ENCODE measurements around the gene EDIL3.
"Not testable (repeated sequence)": the region's sequence is repeated elsewhere in the genome, so short reads cannot be mapped to it uniquely, and the experiment has no call there.

Gene EDIL3

DNA sequence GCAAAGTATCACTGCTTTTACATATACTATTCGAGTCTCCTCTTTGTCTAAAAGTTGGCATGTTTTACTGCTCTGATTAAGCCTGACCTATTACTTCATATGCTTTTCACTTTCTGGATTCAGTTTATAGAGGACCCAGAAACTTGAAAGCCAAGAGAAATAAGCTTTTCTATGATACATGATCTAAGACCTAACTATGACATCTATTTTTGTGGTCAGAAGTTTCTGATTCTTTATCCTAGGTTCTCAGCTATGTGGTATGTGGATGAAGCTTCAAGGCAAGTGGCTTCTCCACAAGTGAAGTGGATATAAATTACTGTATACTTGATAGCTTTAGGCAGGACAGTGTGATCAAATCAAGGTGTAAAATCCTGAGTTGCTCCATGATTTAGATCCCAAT is 6.3 kb downstream of the EDIL3 start:
- DNase-seq (ENCODE audit: low spot score): no peak

DNA sequence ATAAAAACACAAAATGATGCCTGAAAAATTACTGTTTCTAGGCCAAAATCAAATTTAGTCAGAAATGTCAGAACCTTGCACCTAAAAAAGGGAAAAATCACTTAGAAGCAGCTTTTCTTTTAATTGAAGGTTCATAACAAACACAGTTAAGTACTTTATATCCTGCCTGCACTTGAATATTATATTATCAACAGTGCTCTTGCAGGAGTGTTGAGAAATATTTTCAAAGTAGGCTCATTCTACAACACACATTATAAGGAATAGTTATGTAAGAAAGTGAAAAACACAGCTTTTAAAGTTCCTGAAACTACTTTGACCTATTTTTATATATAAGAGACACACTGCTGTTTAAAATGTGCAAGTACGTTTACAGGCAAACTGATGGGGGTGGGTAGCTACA is 8.3 kb downstream of the EDIL3 start:
- no peak for DNase-seq (ENCODE audit: low spot score)

DNA sequence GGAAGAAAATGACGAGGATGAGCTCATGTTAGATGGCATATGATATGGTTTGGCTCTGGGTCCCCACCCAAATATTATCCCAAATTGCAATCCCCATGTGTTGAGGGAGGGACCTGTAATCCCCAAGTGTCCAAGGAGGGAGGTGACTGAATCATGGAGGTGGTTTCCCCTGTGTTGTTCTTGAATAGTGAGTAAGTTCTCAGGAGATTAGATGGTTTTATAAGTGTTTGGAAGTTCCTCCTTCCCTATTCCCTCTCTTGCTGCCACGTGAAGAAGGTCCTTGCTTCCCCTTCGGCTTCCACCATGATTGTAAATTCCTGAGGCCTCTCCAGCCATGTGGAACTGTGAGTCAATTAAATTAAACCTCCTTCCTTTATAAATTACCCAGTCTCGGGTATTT is 10.1 kb downstream of the EDIL3 start:
- DNase-seq (ENCODE audit: low spot score): no peak

DNA sequence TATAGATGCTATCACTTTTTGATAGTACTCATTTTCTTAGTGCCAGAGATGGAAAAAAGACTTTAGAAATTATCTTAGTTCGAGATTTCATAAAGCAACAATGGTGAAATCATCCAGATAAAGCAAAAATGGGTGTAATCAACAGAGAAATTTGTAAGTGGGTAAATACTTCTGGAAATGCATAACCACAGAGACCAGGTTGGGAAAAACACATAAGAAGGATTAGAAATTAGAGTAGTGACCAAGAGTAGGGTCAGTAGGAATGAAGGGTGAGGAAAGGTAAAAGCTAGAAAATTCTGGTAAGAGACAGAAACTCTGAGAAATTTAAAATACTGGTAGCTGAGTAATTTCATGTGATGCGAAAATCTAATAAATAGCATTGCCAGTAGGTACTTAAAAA is 11.2 kb downstream of the EDIL3 start:
- no peak for DNase-seq (ENCODE audit: low spot score)

DNA sequence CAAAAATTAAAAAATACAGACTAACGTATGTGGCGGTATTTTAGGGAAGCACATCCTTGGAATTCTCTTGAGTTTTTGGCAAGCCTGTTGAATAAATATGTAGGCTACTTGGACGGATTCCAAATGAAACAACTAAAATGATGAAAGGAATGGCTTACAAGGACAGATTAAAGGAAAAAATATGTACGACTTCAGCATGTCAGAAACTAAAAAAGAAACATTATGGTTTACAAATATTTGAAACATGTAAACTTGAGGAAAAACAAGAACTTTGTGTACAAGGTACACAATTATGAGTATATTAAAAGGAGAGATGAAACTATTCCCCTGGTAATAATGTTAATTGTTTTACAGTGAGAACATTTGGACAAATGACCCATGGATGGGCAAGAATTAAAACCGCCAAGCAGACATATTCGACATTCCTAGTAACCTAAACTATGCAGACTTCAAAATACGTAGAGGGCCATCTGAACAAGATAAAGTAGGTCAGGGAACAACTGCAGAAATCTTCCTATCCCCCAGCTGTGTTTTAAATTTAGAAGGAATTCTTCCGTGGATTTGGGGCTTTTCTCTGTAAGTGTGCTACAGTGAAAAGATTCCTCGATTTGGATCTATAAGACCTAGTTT is 12.5 kb downstream of the EDIL3 start:
- DNase-seq (ENCODE audit: low spot score): no peak

DNA sequence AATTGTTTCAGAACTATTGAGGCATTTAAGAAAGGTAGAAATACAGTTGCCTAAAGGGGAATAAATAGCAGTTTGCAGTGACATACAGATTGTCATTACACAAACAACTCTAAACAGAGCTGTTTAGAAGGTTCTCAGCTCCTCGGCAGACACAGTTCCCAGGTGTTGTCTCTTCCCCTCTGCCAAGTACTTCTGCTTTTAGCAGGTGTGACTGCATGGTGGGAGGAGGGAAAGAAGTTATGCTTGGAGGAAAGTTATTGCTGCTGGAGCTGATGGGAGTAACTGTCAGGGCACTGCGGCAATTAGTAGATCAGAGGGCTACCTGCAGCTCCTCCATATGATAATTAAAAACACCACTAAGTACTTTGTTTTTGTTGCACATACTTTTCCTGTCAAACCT is 14.5 kb downstream of the EDIL3 start:
- DNase-seq (ENCODE audit: low spot score): no peak

DNA sequence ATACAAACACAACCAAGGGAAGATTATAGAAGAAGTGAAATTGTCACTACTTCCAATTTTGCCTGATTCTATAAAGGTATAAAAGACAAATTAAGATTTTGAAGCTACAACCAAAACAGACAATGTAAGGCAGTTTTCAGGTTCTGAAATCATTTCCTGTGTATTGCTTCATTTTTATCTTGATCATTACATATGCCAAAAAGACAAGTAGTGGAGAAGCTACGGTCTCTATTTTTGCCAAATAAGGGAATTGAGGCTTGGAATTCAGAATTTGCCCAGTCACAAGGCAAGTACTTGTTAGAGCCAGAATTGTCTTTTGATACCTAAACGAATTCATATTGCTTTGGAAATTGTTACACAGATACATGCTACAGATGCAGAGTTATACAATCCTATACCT is 20.6 kb downstream of the EDIL3 start:
- DNase-seq (ENCODE audit: low spot score): no peak

DNA sequence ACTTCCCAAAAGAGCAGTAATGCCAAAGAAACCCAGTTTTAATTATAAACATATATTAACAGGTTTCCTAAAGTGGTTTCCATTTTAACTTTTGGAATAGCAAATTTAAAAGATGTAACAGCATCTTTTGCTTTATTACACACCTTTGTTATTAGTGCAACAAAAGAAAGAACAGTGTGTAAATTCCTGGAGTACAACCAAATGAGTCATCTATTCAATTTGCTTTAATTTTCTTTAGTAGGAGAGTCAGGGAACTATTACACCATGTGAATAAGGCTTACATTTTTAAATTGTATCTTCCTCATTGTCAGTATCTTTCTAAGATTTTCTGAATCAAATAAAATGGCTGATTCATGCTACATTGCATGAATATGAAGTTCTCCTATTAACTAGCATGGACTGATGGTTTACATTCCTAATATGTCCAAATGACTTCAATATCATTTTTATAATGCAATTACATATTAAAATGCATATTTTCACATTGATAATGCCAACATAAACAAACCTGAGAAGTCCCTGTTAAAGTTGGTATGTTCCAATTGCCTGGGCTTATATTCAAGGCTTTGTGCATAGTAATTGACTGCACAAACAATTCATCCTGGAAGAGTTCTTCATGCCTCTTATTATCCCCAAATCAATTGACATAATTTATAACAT is 22.5 kb downstream of the EDIL3 start:
- DNase-seq (ENCODE audit: low spot score): no peak

DNA sequence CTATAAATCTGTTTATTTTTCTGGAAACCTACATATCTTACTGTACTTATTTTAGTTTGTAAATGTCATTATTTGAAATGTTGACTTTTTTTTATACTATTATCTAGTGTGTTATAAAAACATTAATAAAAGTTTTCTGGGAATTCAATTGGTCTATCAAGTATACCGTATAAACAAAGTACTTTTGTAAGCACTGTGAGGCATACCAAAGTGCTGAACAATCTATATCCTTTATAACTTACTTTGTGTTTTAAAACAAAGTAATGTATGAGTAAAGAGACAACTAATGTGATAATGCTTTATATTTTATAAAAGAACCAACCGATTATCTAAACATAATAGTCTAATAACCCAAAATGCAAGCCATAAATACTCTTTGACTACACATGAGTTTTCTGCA is 23.1 kb downstream of the EDIL3 start:
- no peak for DNase-seq (ENCODE audit: low spot score)

DNA sequence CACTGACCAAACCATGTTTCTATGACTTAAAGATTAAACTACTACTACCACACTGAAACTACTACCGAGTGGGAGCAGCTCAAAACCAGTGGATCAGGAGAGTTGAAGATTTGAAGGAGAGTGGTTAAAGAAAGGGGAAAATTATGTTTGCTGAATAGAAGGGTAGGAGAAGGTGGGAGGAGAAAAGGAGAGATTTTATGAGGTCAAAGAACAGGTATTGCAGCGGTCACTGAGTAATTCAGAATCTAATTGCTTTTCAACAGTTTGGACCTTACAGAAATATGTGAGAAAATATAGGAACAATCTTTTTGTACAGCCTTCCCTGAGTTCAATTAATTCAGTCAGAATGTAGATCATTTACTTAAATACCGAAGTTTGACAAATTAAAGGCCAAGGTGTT is 24.6 kb downstream of the EDIL3 start:
- DNase-seq (ENCODE audit: low spot score): no peak

DNA sequence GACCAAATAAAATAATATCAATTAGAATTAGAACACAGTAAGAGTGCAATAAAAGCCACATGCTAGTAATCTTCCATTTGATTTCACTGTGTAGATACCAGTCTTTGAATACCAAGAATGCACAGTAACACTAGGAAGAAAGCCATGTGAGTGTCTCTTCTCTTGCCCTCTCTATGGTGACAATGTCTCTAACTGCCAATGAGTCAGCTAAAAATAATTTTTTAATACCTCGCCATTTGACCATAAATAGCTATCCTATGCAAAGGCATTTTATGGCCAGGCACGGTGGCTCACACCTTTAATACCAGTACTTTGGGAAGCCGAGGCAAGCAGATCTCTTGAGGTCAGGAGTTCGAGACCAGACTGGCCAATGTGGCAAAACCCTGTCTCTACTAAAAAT is 30.6 kb downstream of the EDIL3 start:
- no peak for DNase-seq (ENCODE audit: low spot score)

DNA sequence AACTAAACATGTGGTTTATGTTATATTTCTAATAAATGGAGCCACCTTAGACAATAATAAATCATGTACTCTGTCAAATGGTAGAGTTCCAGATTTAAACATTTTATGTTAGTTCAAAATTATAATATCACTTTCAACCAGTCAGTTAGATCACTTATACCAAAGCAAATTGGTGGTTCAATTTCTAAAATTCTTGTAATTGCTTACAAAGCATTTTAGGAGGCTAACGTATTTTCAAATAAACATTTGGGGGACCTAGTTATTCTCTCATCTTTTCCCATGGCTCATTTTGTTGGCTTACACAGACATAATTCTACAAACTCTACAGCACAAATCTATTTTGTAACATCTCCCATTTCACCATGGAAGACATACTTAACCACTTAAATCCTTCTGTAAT is 39.9 kb downstream of the EDIL3 start:
- DNase-seq (ENCODE audit: low spot score): no peak

DNA sequence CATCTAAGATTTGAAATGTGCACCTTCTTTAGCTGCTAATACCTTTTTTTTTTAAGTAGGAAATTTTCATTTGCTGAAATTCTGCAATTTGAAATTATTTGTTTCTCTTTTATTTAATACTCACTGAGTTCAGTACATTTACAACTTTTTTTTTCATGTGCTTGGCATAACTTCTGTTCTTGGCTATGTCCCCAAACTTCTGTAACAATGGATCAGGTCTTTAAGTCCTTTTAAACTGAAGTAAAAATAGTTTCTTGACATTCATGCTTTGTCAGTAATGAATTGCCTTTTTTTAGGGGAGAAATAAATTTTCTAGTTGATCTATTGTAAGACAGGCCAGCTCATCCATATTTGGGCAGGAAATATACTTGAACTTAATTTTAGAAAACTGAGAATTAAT is 41.5 kb downstream of the EDIL3 start:
- DNase-seq (ENCODE audit: low spot score): no peak

DNA sequence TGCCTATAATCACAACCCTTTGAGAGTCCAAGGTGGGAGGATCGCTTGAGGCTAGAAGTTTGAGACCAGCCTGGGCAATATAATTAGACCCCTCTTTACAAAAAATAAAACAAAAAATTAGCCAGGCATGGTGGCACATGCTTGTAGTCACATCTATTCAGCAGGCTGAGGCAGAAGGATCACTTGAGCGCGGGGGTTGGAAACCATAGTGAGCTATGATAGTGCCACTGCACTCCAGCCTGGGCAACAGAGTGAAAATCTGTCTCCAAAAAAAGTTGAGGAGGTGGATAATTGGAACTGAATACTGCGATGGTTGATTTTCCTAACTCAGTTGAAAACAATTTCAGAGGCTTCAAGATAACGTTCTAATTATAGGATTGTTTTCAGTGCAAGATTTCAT is 52.6 kb downstream of the EDIL3 start:
- DNase-seq (ENCODE audit: low spot score): no peak

DNA sequence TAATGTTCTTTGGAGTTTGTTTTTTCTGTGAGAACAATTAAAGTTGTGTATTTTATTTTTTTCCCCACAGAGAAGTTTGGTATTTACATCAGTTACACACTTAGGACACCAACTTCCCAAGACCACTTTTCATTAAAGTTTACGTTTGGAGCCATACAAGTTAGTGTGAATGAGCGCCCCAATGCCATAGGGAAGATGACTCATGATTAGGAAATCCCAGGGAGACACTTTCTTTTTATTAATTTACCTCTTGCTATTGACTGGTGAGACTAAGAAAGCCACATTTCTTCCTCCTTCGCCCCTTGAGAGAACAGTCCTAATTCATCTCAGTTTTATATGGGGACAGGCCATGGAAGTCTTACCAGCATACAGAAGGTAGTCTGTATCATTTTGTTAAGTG is 57.1 kb downstream of the EDIL3 start:
- no peak for DNase-seq (ENCODE audit: low spot score)

DNA sequence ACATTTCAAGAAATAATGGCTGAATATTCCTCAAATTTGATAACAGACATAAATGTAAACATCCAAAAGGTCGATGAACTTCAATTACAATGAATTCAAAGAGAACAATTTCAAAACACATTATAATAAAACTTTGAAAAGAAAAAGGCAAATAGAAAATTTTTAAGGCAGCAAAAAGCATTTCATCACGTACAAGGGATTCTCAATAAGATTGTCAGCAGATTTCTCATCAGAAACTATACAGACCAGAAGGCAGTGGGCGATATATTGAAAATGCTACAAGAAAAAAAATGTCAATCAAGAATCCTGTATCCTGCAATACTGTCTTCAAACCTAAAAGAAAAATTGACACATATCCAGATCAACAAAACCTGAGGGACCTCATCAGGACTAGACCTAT is 62.0 kb downstream of the EDIL3 start:
- no peak for DNase-seq (ENCODE audit: low spot score)

DNA sequence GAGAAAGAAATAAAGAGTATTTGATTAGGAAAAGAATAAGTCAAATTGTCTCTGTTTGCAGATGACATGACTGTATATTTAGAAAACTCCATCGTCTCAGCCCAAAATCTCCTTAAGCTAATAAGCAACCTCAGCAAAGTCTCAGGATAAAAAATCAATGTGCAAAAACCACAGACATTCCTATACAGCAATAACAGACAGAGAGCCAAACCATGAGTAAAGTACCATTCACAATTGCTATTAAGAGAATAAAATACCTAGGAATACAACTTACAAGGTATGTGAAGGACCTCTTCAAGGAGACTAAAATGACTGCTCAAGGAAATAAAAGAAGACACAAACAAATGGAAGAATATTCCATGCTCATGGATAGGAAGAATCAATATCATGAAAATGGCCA is 66.9 kb downstream of the EDIL3 start:
- DNase-seq (ENCODE audit: low spot score): not testable (repeated sequence)

DNA sequence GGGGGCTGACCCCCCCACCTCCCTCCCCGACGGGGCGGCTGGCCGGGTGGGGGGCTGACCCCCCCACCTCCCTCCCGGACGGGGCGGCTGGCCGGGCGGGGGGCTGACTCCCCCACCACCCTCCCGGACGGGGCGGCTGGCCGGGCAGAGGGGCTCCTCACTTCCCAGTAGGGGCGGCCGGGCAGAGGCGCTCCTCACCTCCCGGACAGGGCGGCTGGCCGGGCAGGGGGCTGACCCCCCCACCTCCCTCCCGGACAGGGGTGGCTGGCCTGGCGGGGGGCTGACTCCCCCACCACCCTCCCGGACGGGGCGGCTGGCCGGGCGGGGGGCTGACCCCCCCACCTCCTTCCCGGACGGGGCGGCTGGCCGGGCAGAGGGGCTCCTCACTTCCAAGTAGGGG is 72.4 kb downstream of the EDIL3 start:
- not testable (repeated sequence) for DNase-seq (ENCODE audit: low spot score)

DNA sequence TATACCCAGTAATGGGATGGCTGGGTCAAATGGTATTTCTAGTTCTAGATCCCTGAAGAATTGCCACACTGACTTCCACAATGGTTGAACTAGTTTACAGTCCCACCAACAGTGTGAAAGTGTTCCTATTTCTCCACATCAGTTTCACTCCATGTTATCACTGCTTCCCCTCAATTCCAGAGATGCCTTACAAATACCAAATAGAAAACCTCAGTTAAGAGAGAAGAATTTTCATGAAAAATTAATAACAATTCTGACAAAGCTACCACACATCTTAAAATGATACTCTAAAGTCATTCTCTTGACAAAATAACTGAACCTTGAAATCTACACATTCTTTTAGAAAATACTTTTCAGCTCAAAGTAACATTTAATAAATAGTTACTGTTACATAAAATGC is 74.8 kb downstream of the EDIL3 start:
- DNase-seq (ENCODE audit: low spot score): not testable (repeated sequence)

DNA sequence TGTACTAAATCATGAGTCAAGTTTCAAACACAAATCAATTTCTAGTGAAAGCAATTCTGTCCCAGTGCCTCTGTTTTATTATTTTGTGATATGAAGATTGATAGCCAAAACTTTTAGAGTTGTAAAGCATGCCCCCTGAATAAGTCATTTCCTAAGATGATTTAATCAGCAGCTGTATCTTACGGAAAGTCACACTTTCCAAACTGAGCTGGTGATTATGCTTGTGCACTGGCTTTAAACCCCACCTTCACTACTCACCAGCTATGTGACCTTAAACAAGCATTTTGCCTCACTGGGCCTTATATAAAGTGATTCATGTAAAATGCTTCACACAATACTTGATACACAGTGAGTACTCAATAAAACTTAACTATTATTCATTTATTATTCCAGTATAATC is 78.1 kb downstream of the EDIL3 start:
- no peak for DNase-seq (ENCODE audit: low spot score)

DNA sequence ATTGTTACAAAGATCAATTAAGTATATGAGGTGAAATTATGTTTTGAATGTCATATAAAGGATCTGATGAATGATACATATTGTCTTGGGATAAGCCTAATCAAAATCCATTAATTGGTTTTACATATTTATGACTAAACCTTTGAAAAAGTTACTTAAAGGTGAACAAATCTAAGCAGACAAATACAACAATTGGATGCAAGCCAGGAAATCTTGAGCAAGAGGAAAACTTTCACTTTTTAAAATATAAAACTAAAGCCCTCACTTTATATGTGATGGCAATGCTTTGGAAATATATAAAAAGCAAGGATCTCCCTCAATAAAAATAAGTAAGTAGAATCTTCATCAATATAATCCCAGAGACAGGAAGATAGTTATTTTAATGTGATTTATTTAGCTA is 80.1 kb downstream of the EDIL3 start:
- DNase-seq (ENCODE audit: low spot score): no peak

DNA sequence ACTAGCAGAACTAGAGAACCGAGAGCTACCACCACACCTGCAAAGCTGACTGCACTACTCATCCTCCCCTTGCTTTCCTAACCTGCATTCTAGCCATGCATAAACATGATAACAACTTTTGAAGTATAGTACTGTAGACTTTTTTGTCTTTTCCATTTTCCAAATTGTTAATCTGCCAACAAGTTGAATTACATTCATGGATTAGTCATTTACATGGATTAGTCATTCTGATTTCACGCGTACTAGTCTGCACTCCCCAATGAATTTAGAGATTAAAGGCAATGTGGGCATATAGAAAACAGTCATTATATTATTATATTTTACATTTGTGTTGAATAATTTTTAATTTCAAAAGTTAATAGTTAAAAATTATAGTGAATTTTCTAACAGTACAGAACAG is 81.4 kb downstream of the EDIL3 start:
- DNase-seq (ENCODE audit: low spot score): no peak

DNA sequence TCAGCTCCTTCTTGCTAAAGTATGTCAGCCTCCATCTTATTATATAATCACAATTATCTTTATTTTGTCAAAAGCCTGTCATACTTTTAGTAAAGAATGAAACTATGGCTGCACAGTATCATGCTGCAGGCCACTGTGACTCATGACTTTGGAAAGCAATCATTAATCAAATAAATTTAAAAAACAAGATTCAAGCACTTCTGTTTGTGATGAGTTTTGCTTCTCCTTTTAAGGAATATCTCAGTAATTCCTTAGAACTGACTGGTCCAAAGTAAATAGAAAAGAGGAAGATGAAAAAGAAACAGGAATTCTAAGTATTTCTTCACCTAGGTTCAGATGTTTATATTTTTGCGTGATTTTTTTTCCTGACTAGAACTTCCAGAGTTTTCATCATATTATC is 83.1 kb downstream of the EDIL3 start:
- no peak for DNase-seq (ENCODE audit: low spot score)

DNA sequence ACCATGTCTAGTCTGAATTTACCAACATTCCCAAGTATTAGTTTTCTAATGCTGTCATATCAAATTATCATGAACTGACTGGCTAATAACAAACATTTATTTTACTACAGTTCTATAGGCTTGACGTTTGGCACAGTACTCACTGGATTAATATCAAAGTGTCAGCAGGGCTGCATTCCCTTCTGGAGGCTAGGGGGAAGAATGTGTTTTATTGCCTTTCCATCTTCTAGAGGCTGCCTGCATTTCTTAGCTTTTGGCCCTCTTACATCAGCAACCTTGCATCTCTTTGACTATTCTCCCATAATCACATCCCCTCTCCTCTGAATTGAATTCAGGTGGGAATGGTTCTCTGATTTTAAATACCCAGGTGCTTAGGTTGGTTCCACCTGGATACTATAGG is 84.7 kb downstream of the EDIL3 start:
- no peak for DNase-seq (ENCODE audit: low spot score)
